Prostate gland (tissue), 2 donors: ENCODE results near the gene MGAT4A. TPM values are rescaled to one million over a fixed set of nuclear protein-coding genes. Genes with fewer than 3 reads are reported as not detected.

Experiments
- DNase-seq: peaks from one replicate; pipeline ENCODE4 v3.0.0-alpha.2; 2019; ENCODE audit warnings: low spot score
- H3K27ac ChIP-seq, 2 donors: fragments of 200-600 bp; sonication (generic); 2 replicates each; pipeline ENCODE4 v1.5.1; 2017 to 2019
- H3K27me3 ChIP-seq: fragments of 200-600 bp; sonication (generic); replicated peaks from 2 replicates; pipeline ENCODE4 v1.5.1; 2019; ENCODE audit not compliant: insufficient read depth
- H3K36me3 ChIP-seq, 2 donors: fragments of 200-600 bp; sonication (generic); 1 replicate in 1 of 2; 2 replicates in 1 of 2; pipeline versions ENCODE4 v1.5.1 to v1.8.1; 2017 to 2019
- H3K4me1 ChIP-seq: fragments of 200-600 bp; sonication (generic); replicated peaks from 2 replicates; pipeline ENCODE4 v1.5.1; 2019
- H3K4me3 ChIP-seq, 2 donors: fragments of 200-600 bp; sonication (generic); 2 replicates each; pipeline ENCODE4 v1.5.1; 2017 to 2019
- H3K9me3 ChIP-seq: fragments of 200-600 bp; sonication (generic); 2 replicates; pipeline ENCODE4 v1.5.1; 2017
- CTCF ChIP-seq, 4 experiments: fragments of 200-600 bp in 2 of 4; fragments of 450-650 bp in 2 of 4; sonication (generic) in 2 of 4; IDR thresholded peaks; 1 replicate in 3 of 4; 2 replicates in 1 of 4; pipeline ENCODE4 v1.5.1; 2016 to 2019; ENCODE audit warnings: antibody characterized with exemption in 4 of 4, mild to moderate bottlenecking in 2 of 4, moderate library complexity in 2 of 4
- POLR2A ChIP-seq: fragments of 450-650 bp; IDR thresholded peaks from one replicate; pipeline ENCODE4 v1.6.1; 2016; ENCODE audit warnings: antibody characterized with exemption, mild to moderate bottlenecking
- POLR2AphosphoS5 ChIP-seq: sonication (generic); formaldehyde crosslinking; IDR thresholded peaks from one replicate; pipeline ENCODE4 v1.6.1; 2017; ENCODE audit warnings: antibody characterized with exemption
- WGBS: methylation state at CpG from one replicate; pipeline ENCODE4 v1.1.5; 2018; 5-methylcytosine and 5-hydroxymethylcytosine counted together
- intact Hi-C: fragments of 100-400 bp; cut with DNase I; formaldehyde crosslinking; loops from one replicate; pipeline ENCODE4 v1.14.2; 2022
- total RNA-seq, 2 donors: library from RNA; depleted of rRNA; stranded (reverse); fragments of >200 nt; gene quantifications; one replicate each; pipeline ENCODE4 v1.1.0, GENCODE V29; 2016

The MGAT4A gene
- total RNA-seq, 2 donors from 2014 or later = 14.0 to 20.4 TPM

GRCh38 chr2:98586551-98587140, 144.3 kb downstream of the MGAT4A start:
- Histone ChIP-seq H3K4me3 (no peak overlapping the region), H3K9me3 (no peaks in the 10 kb centered on the region), H3K4me1 (no peaks in the 10 kb centered on the region), H3K27ac (no peak overlapping the region), H3K36me3 (no peaks in the 10 kb centered on the region), H3K27me3 (no peaks in the 10 kb centered on the region)
- intact Hi-C loops = no loop called here
- DNase-seq = no peak
- no peak for TF ChIP-seq CTCF (IDR thresholded peaks at IDR 0.05)
- no peak for TF ChIP-seq POLR2A
- no peak for TF ChIP-seq POLR2AphosphoS5
- WGBS = 87% methylated on average over 6 of the region's 6 CpGs

DNA sequence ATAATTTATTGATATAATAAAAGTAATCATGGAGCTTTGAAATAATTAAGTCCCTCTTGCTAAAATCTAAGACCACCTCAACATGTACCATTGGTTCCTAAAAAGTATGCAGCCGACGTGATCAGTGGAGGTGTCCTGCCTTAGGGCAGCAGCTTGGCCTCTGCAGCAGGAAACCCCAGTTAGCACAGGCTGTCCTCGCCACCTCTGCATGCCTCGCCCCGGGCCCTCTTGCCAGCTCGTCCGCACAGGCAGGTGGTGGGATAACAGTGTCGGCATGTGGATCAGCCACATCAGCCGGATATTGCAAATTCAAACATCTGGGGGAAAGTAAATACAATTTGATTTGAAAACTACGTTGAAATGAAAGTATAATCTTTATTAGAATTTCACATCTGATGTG, 145.5 kb downstream of the MGAT4A start:
- Histone ChIP-seq H3K4me1 (no peaks in the 10 kb centered on the region), H3K36me3 (no peaks in the 10 kb centered on the region), H3K27ac (no peak overlapping the region), H3K27me3 (no peaks in the 10 kb centered on the region), H3K4me3 (no peak overlapping the region), H3K9me3 (no peaks in the 10 kb centered on the region)
- intact Hi-C loops = no loop called here
- TF ChIP-seq CTCF (IDR thresholded peaks at IDR 0.05) (no peak), POLR2A (no peak), POLR2AphosphoS5 (no peak)
- DNase-seq = no peak
- 74% methylated on average over 10 of the region's 10 CpGs for whole genome bisulfite sequencing

GRCh38 chr2:98583816-98584618, 146.9 kb downstream of the MGAT4A start:
- DNase-seq = no peak
- no peak overlapping the region for H3K4me3 ChIP-seq
- H3K27ac ChIP-seq = no peak overlapping the region
- TF ChIP-seq CTCF (IDR thresholded peaks at IDR 0.05) (no peak), POLR2AphosphoS5 (no peak), POLR2A (no peak)
- H3K36me3 ChIP-seq = no peaks in the 10 kb centered on the region
- intact Hi-C loops = no loop called here
- H3K9me3 ChIP-seq = no peaks in the 10 kb centered on the region
- WGBS = 90% methylated on average over 8 of the region's 10 CpGs
- H3K4me1 ChIP-seq = no peaks in the 10 kb centered on the region
- no peaks in the 10 kb centered on the region for H3K27me3 ChIP-seq

GRCh38 chr2:98583276-98583675, 147.7 kb downstream of the MGAT4A start:
- Histone ChIP-seq H3K9me3 (no peaks in the 10 kb centered on the region), H3K27me3 (no peaks in the 10 kb centered on the region), H3K36me3 (no peaks in the 10 kb centered on the region), H3K4me3 (no peak overlapping the region), H3K27ac (no peak overlapping the region), H3K4me1 (no peaks in the 10 kb centered on the region)
- DNase-seq = no peak
- intact Hi-C loops = no loop called here
- no peak for TF ChIP-seq POLR2AphosphoS5
- TF ChIP-seq CTCF (IDR thresholded peaks at IDR 0.05) = no peak
- TF ChIP-seq POLR2A = no peak
- WGBS = 91% methylated on average over 7 of the region's 7 CpGs

- no peaks in the 10 kb centered on the region for H3K4me1 ChIP-seq
- no peaks in the 10 kb centered on the region for H3K27me3 ChIP-seq
- 94% methylated on average over 9 of the region's 9 CpGs for WGBS
- TF ChIP-seq POLR2AphosphoS5 = no peak
- no peak for TF ChIP-seq POLR2A
- no peak for TF ChIP-seq CTCF (IDR thresholded peaks at IDR 0.05)
- intact Hi-C loops = no loop called here
- no peak overlapping the region for H3K27ac ChIP-seq
- no peaks in the 10 kb centered on the region for H3K9me3 ChIP-seq
- DNase-seq = no peak
- H3K4me3 ChIP-seq = no peak overlapping the region
- no peaks in the 10 kb centered on the region for H3K36me3 ChIP-seq
Observed at GRCh38 chr2:98582523-98582922, 148.4 kb downstream of the MGAT4A start.
